ENCODE data around the gene OSER1. TPM values are rescaled to one million over a fixed set of nuclear protein-coding genes. Genes with fewer than 3 reads are reported as not detected.

OSER1 gene
- polyA plus RNA-seq, 6 donors from 2014 or later, result 101 to 163 (median 112) TPM

- Mint-ChIP-seq H3K4me1 (peaks cover 28 to 32% (median 28%) of the 10 kb centered on the region in 3 donors), H3K4me3 (no peak overlapping the region), H3K27me3 (no peaks in the 10 kb centered on the region), H3K36me3 (no peaks in the 10 kb centered on the region), H3K27ac (no peak overlapping the region), H3K9me3 (no peaks in the 10 kb centered on the region)
- no peak for ATAC-seq (ENCODE audit: low read depth in 2 of 2)
- no peak for DNase-seq
These were observed 10.9 kb upstream of the OSER1 start for GRCh38 chr20:44221368-44221954.

- no peaks in the 10 kb centered on the region for H3K27me3 Mint-ChIP-seq
- peak overlapping the region in 2 of 6 donors; percentile 0 to 35 for H3K27ac Mint-ChIP-seq
- DNase-seq, result no peak
- H3K9me3 Mint-ChIP-seq, result no peaks in the 10 kb centered on the region
- H3K4me3 Mint-ChIP-seq, result peak overlapping the region in 2 of 8 donors; percentile 10 to 71
- H3K4me1 Mint-ChIP-seq, result peaks cover 40 to 43% (median 40%) of the 10 kb centered on the region in 3 donors
- ATAC-seq (ENCODE audit: low read depth in 2 of 2), result no peak
- peaks cover 7 to 8% of the 10 kb centered on the region in 2 donors for H3K36me3 Mint-ChIP-seq
These were observed 9.2 kb upstream of the OSER1 start for GRCh38 chr20:44219791-44220190.

- DNase-seq, result no peak
- no peaks in the 10 kb centered on the region for H3K27me3 Mint-ChIP-seq
- peak overlapping the region in 3 of 8 donors; percentile 1 to 61 (median 46) for H3K4me3 Mint-ChIP-seq
These were observed 8.7 kb upstream of the OSER1 start for GRCh38 chr20:44219170-44219730.

GRCh38 chr20:44218446-44218845 is 7.9 kb upstream of the OSER1 start:
- H3K27me3 Mint-ChIP-seq, result no peaks in the 10 kb centered on the region
- ATAC-seq (ENCODE audit: low read depth in 2 of 2) (peak in 1 of 2 donors; percentile 27), DNase-seq (no peak)
- peaks cover 41 to 43% (median 42%) of the 10 kb centered on the region in 3 donors for H3K4me1 Mint-ChIP-seq
- no peaks in the 10 kb centered on the region for H3K9me3 Mint-ChIP-seq
- H3K36me3 Mint-ChIP-seq, result peaks cover 7 to 8% of the 10 kb centered on the region in 2 donors
- H3K4me3 Mint-ChIP-seq, result peak overlapping the region in 6 of 8 donors; percentile 16 to 81 (median 62)
- H3K27ac Mint-ChIP-seq, result peak overlapping the region in 2 of 6 donors; percentile 4 to 5

More at GRCh38 chr20:44219170-44219730, 8.7 kb upstream of the OSER1 start:
- H3K36me3 Mint-ChIP-seq, result peaks cover 7 to 8% of the 10 kb centered on the region in 2 donors
- H3K4me1 Mint-ChIP-seq, result peaks cover 41 to 43% (median 42%) of the 10 kb centered on the region in 3 donors
- H3K27ac Mint-ChIP-seq, result peak overlapping the region in 5 of 6 donors; percentile 0 to 63 (median 44)
- no peak for ATAC-seq (ENCODE audit: low read depth in 2 of 2)
- no peaks in the 10 kb centered on the region for H3K9me3 Mint-ChIP-seq

GRCh38 chr20:44217342-44218092 is 6.9 kb upstream of the OSER1 start:
- peak; percentile 49 to 54 for ATAC-seq (ENCODE audit: low read depth in 2 of 2)
- H3K4me3 Mint-ChIP-seq, result peak overlapping the region; percentile 5 to 82 (median 62)
- H3K27ac Mint-ChIP-seq, result peak overlapping the region in 4 of 6 donors; percentile 28 to 77 (median 50)
- no peaks in the 10 kb centered on the region for H3K9me3 Mint-ChIP-seq
- H3K4me1 Mint-ChIP-seq, result peaks cover 41 to 43% (median 43%) of the 10 kb centered on the region in 3 donors
- peaks cover 7 to 8% of the 10 kb centered on the region in 2 donors for H3K36me3 Mint-ChIP-seq
- H3K27me3 Mint-ChIP-seq, result no peaks in the 10 kb centered on the region
- peak; percentile 54 for DNase-seq

GRCh38 chr20:44215125-44215524 is 4.6 kb upstream of the OSER1 start:
- peaks cover 7 to 8% of the 10 kb centered on the region in 2 donors for H3K36me3 Mint-ChIP-seq
- H3K27me3 Mint-ChIP-seq, result no peaks in the 10 kb centered on the region
- ATAC-seq (ENCODE audit: low read depth in 2 of 2) (no peak), DNase-seq (peak; percentile 58)
- no peaks in the 10 kb centered on the region for H3K9me3 Mint-ChIP-seq
- H3K4me1 Mint-ChIP-seq, result peaks cover 47 to 61% (median 56%) of the 10 kb centered on the region in 3 donors
- peak overlapping the region in 4 of 6 donors; percentile 24 to 59 (median 46) for H3K27ac Mint-ChIP-seq
- peak overlapping the region in 3 of 8 donors; percentile 8 to 50 (median 12) for H3K4me3 Mint-ChIP-seq

GRCh38 chr20:44212792-44213191 is 2.2 kb upstream of the OSER1 start:
- DNase-seq, result no peak
- peak overlapping the region in 5 of 6 donors; percentile 67 to 100 (median 99) for H3K27ac Mint-ChIP-seq

GRCh38 chr20:44211177-44212039 is 837 bp upstream of the OSER1 start:
- peak overlapping the region; percentile 92 to 100 (median 98) for H3K4me3 Mint-ChIP-seq
- peaks cover 8 to 9% of the 10 kb centered on the region in 2 donors for H3K36me3 Mint-ChIP-seq
- peak; percentile 19 for DNase-seq
- no peak for ATAC-seq (ENCODE audit: low read depth in 2 of 2)
- no peaks in the 10 kb centered on the region for H3K27me3 Mint-ChIP-seq
- peak overlapping the region; percentile 98 to 100 (median 99) for H3K27ac Mint-ChIP-seq
- H3K9me3 Mint-ChIP-seq, result no peaks in the 10 kb centered on the region
- H3K4me1 Mint-ChIP-seq, result peaks cover 52 to 65% (median 57%) of the 10 kb centered on the region in 3 donors

More at GRCh38 chr20:44212792-44213191, 2.2 kb upstream of the OSER1 start:
- peak overlapping the region in 2 of 8 donors; percentile 25 to 26 for H3K4me3 Mint-ChIP-seq
- no peak for ATAC-seq (ENCODE audit: low read depth in 2 of 2)
- no peaks in the 10 kb centered on the region for H3K9me3 Mint-ChIP-seq
- peaks cover 7 to 8% of the 10 kb centered on the region in 2 donors for H3K36me3 Mint-ChIP-seq
- H3K4me1 Mint-ChIP-seq, result peaks cover 52 to 60% (median 53%) of the 10 kb centered on the region in 3 donors
- H3K27me3 Mint-ChIP-seq, result no peaks in the 10 kb centered on the region

GRCh38 chr20:44209686-44210405 is 725 bp downstream of the OSER1 start:
- ATAC-seq (ENCODE audit: low read depth in 2 of 2), result no peak
- Mint-ChIP-seq H3K27me3 (no peaks in the 10 kb centered on the region), H3K4me1 (peaks cover 42 to 58% (median 48%) of the 10 kb centered on the region in 3 donors), H3K36me3 (peaks cover 4 to 7% of the 10 kb centered on the region in 2 donors), H3K9me3 (no peaks in the 10 kb centered on the region), H3K4me3 (peak overlapping the region; percentile 92 to 100 (median 98)), H3K27ac (peak overlapping the region; percentile 98 to 100 (median 99))
- DNase-seq, result no peak

- peaks cover 4 to 7% of the 10 kb centered on the region in 2 donors for H3K36me3 Mint-ChIP-seq
- H3K27ac Mint-ChIP-seq, result peak overlapping the region; percentile 84 to 100 (median 99)
- ATAC-seq (ENCODE audit: low read depth in 2 of 2) (no peak), DNase-seq (no peak)
- H3K27me3 Mint-ChIP-seq, result no peaks in the 10 kb centered on the region
- H3K4me1 Mint-ChIP-seq, result peaks cover 45 to 61% (median 47%) of the 10 kb centered on the region in 3 donors
- peak overlapping the region; percentile 92 to 100 (median 98) for H3K4me3 Mint-ChIP-seq
- H3K9me3 Mint-ChIP-seq, result no peaks in the 10 kb centered on the region
These were observed 1.8 kb downstream of the OSER1 start for GRCh38 chr20:44208770-44209169.

- H3K27ac Mint-ChIP-seq, result peak overlapping the region; percentile 84 to 100 (median 99)
- no peaks in the 10 kb centered on the region for H3K27me3 Mint-ChIP-seq
- H3K4me3 Mint-ChIP-seq, result peak overlapping the region; percentile 92 to 100 (median 98)
- H3K4me1 Mint-ChIP-seq, result peaks cover 47 to 61% (median 49%) of the 10 kb centered on the region in 3 donors
- H3K36me3 Mint-ChIP-seq, result peaks cover 4 to 7% of the 10 kb centered on the region in 2 donors
- DNase-seq (peak; percentile 36), ATAC-seq (ENCODE audit: low read depth in 2 of 2) (no peak)
- no peaks in the 10 kb centered on the region for H3K9me3 Mint-ChIP-seq
These were observed 2.4 kb downstream of the OSER1 start for GRCh38 chr20:44208165-44208564.

- ATAC-seq (ENCODE audit: low read depth in 2 of 2), result no peak
- peaks cover 48 to 60% (median 49%) of the 10 kb centered on the region in 3 donors for H3K4me1 Mint-ChIP-seq
- peaks cover 4 to 7% of the 10 kb centered on the region in 2 donors for H3K36me3 Mint-ChIP-seq
These were observed 3.3 kb downstream of the OSER1 start for GRCh38 chr20:44207126-44207723.

More at GRCh38 chr20:44207126-44207723, 3.3 kb downstream of the OSER1 start:
- Mint-ChIP-seq H3K9me3 (no peaks in the 10 kb centered on the region), H3K27me3 (no peaks in the 10 kb centered on the region), H3K27ac (peak overlapping the region; percentile 54 to 100 (median 94)), H3K4me3 (peak overlapping the region; percentile 74 to 100 (median 96))
- DNase-seq, result no peak

Measured in naive B cell (primary cell).